Measurements from ENCODE around the gene SPTB.
"Not testable (repeated sequence)": the region's sequence is repeated elsewhere in the genome, so short reads cannot be mapped to it uniquely, and the experiment has no call there.

SPTB gene

DNA sequence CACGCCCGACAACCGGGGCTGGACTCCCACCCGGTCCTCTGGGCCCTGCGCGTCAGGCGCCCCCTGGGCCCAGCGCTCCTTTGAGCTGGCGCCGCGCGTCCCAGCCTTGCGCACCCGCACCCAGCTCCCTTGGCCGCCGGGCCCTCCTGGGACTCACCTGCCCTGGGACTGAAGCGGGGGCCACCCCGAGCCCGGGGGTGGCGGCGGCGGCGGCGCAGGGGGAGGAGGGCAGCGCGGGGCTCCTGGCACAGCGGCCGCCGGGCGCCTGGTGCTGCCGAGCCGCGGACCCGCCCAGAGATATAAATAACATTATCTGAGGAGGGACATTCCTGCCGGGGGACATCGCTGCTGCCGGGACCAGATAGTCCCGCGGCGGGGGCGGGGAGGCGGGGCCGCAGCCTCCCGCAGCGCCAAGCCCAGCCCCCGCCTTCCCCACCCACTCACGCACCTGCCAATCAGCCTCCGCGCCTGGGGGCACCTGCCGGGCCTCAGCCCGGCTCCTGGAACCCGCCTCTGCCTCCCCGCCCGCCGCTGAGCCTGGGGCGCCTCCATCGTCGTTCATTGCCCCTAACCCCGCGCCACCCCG, at the start of gene SPTB:
Gene SPTB, minus strand, starts transcription at position 273 of the 586 bp plus-strand sequence. CDS start 56,813 bp downstream, outside the sequence.
- Mint-ChIP-seq H3K9me3 (no peaks in the 10 kb centered on the region), H3K27me3 (peaks cover 48% of the 10 kb centered on the region), H3K4me1 (no peaks in the 10 kb centered on the region), H3K4me3 (peak within 1 kb of the TSS; percentile 88 to 90), H3K27ac (no peak within 1 kb of the TSS)
- ATAC-seq (peak; percentile 84), DNase-seq (peak; percentile 53 to 63)

DNA sequence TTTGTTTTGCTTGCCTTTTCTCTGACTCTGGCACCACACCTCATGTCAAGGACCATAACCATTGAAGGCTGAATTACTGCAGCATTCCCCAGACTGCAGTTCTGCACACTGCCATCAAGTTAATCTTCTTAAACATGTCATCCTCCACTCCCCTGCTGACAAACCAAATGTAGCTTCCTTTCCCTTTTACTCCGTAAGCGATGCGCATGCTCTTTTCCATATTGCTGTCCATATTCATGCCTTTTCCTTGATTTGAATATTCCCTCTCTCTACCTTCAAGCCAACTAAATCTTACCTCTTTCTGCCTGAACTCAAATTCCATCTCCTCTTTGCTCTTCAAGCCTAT, 49.3 kb upstream of the SPTB start:
- H3K4me1 Mint-ChIP-seq, result peaks cover 17% of the 10 kb centered on the region
- ATAC-seq, result no peak
- H3K27me3 Mint-ChIP-seq, result no peaks in the 10 kb centered on the region
- H3K27ac Mint-ChIP-seq, result no peak overlapping the region
- DNase-seq, result peak in 1 of 2 donors; percentile 14
- no peak overlapping the region for H3K4me3 Mint-ChIP-seq
- no peaks in the 10 kb centered on the region for H3K9me3 Mint-ChIP-seq

DNA sequence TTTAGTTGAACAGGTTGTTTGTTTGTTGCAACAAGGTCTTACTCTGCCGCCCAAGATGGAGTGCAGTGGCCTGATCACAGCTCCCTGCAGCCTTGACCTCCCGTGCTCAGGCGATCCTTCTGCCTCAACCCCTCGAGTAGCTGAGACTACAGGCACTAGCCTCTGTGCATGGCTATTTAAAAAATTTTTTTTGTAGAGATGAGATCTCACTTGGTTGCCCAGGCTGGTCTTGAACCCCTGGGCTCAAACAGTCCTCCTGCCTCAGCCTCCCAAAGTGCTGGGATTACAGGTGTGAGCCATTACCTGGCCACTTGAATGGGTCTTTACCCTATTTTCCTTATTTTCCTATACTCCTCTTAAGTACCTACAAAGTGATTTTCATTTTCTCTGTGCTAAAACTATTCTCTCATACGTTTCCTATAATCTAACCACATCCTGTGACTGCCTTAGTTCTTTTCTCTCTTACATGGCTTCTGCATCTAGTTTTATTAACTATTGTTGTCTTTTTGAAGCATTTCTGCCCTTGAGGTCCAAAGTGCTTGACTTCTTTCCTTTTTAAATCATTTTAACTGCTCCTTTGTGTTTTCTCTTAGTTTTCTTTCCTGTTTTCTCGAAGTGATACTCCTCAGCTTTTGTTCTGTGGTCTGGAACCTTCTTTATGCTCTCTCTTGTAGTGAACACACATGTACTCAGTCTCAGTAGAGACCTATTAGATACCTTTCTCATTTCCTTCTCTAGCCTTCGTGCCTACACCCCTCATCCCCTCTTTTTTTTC, 48.7 kb upstream of the SPTB start:
- peaks cover 20% of the 10 kb centered on the region for H3K4me1 Mint-ChIP-seq
- DNase-seq (no peak), ATAC-seq (peak; percentile 89)
- no peaks in the 10 kb centered on the region for H3K27me3 Mint-ChIP-seq
- H3K4me3 Mint-ChIP-seq, result no peak overlapping the region
- no peak overlapping the region for H3K27ac Mint-ChIP-seq
- no peaks in the 10 kb centered on the region for H3K9me3 Mint-ChIP-seq

DNA sequence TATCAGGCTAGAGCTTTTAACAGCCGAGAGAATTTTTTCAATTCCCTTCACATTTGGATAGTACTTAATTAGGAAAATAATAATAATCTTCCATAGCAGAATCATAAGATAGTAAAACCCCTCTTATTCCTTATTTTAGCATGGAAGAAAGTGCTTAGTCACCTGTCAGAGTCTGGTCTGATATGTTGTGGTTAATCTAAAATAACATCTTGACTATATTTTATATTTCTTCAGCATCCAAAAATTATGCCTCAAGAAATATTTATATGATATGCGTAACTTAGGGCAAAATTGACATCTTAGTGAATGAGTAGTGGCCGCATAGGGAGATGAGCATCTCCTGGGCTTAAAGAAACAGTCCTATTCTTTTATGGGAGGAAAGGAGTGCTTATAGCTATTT, 47.3 kb upstream of the SPTB start:
- Mint-ChIP-seq H3K27ac (peak overlapping the region in 1 of 2 donors; percentile 42), H3K27me3 (no peaks in the 10 kb centered on the region), H3K4me1 (peaks cover 21% of the 10 kb centered on the region), H3K9me3 (no peaks in the 10 kb centered on the region), H3K4me3 (no peak overlapping the region)
- DNase-seq (no peak), ATAC-seq (no peak)

DNA sequence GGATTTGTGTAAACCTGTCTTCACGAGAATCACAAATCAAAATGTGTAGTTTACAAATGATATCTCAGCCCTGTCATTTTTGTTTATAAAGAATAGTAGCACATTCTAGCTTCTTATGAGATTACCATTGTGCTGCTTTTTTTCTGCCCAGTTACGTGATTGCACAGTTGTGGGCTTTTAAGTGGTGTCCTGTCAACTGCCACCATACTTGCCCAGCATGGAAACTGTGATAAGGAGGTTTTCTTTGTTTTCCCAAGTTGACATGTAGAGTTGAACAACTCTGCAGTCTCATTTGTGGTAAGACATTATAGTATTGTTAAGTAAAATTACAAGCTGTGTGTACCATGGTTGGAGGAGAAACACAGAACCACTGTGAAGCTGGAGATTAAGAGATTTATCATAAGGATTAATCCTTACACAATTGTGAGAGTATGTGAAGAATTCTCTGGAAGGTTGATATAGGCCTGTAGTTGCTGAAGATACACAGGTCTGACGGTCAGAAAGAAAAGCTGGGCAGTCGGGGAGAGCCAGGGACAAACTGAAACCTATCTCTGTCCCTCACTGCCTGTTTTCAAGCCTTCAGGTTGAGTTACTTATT, 46.8 kb upstream of the SPTB start:
- Mint-ChIP-seq H3K27me3 (no peaks in the 10 kb centered on the region), H3K4me3 (peak overlapping the region in 1 of 2 donors; percentile 16), H3K27ac (peak overlapping the region in 1 of 2 donors; percentile 44), H3K9me3 (no peaks in the 10 kb centered on the region), H3K4me1 (peaks cover 27% of the 10 kb centered on the region)
- DNase-seq (no peak), ATAC-seq (no peak)

DNA sequence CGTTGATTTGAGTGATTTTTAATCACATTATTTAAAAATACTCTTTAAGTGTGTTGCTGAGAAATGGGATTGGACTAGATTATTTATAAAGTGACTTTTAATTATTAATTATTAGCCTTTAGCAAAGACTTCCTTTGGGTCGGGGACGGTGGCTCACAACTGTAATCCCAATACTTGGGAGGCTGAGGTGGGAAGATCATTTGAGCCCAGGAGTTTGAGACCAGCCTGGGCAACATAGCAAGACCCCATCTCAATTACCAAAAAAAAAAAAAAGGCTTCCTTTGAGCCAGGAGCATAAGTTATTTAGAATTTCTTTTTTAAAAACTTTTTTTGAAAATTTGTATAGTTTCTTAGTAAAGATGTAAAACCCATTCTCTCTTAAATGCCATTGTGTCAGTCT, 43.3 kb upstream of the SPTB start:
- DNase-seq (no peak), ATAC-seq (no peak)
- no peak overlapping the region for H3K4me3 Mint-ChIP-seq
- peaks cover 54% of the 10 kb centered on the region for H3K4me1 Mint-ChIP-seq
- no peaks in the 10 kb centered on the region for H3K27me3 Mint-ChIP-seq
- no peak overlapping the region for H3K27ac Mint-ChIP-seq
- no peaks in the 10 kb centered on the region for H3K9me3 Mint-ChIP-seq

DNA sequence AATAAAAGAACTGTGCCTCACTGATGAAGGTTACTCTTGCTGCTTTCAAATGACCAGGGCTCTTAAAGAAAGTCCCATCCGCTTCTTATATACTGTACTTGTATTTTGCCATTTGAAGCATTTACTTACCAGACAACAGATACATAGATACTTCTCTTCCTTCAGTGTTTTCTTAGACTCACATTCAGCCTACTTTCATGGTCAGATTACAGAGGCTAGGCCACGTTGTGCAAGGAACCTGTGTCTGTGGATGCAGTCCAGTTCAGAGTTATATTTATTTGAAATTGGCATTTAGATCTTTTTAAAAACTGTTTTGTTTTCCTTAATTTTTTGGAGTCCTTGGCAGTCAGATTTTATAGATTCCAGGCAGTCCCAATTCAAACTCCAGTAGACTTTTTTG, 40.8 kb upstream of the SPTB start:
- Mint-ChIP-seq H3K9me3 (no peaks in the 10 kb centered on the region), H3K4me1 (peaks cover 69% of the 10 kb centered on the region), H3K27me3 (no peaks in the 10 kb centered on the region), H3K4me3 (no peak overlapping the region), H3K27ac (no peak overlapping the region)
- no peak for DNase-seq
- ATAC-seq, result no peak

- ATAC-seq, result no peak
- no peaks in the 10 kb centered on the region for H3K9me3 Mint-ChIP-seq
- DNase-seq, result no peak
- H3K27ac Mint-ChIP-seq, result no peak overlapping the region
- H3K4me3 Mint-ChIP-seq, result no peak overlapping the region
- H3K27me3 Mint-ChIP-seq, result no peaks in the 10 kb centered on the region
- H3K4me1 Mint-ChIP-seq, result peaks cover 74% of the 10 kb centered on the region
Measured at GRCh38 chr14:64919618-64920017, 39.9 kb upstream of the SPTB start.

DNA sequence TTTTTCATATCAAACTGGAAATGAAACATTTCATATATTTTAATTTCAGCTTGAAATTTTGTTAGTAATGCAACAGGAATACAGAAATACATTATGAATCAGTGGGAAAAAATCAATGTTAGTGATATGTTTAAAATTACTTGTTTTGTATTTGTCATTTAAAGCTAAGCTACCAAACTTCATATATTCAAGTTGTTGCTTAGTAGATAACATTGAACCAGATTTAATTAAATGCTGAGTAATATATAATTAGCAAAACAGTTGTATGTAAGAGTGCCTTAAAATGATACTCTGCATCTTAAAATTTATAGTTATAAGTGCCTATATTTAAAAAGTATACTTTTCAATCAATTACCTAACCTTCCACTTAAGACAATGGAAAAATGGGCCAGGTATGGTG, 39.5 kb upstream of the SPTB start:
- DNase-seq (no peak), ATAC-seq (no peak)
- H3K27me3 Mint-ChIP-seq, result no peaks in the 10 kb centered on the region
- H3K27ac Mint-ChIP-seq, result no peak overlapping the region
- H3K9me3 Mint-ChIP-seq, result no peaks in the 10 kb centered on the region
- no peak overlapping the region for H3K4me3 Mint-ChIP-seq
- peaks cover 73% of the 10 kb centered on the region for H3K4me1 Mint-ChIP-seq

GRCh38 chr14:64918216-64918615, 38.5 kb upstream of the SPTB start:
- no peak overlapping the region for H3K4me3 Mint-ChIP-seq
- ATAC-seq, result no peak

DNA sequence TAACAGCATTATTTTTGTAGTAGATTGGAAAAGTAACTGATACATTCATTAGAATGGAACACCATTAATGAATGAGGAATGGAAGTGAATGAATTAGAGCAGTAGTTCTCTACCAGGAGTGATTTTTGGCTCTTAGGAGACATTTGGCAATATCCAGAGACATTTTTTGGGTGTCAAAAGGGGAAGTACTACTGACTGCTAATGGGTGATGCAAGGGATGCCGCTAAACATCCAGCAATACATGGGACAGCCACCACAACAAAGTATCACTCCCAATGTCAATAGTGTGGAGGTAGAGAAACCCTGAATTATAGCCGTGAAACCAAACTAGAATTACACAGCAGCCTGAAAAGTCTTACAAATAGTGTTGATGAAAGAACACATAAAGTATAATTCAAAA, 36.1 kb upstream of the SPTB start:
- H3K27ac Mint-ChIP-seq, result peak overlapping the region in 1 of 2 donors; percentile 98
- peak overlapping the region; percentile 86 to 95 for H3K4me3 Mint-ChIP-seq
- no peaks in the 10 kb centered on the region for H3K9me3 Mint-ChIP-seq
- peaks cover 70% of the 10 kb centered on the region for H3K4me1 Mint-ChIP-seq
- ATAC-seq (no peak), DNase-seq (no peak)
- no peaks in the 10 kb centered on the region for H3K27me3 Mint-ChIP-seq

More at GRCh38 chr14:64918216-64918615, 38.5 kb upstream of the SPTB start:
- Mint-ChIP-seq H3K27me3 (no peaks in the 10 kb centered on the region), H3K9me3 (no peaks in the 10 kb centered on the region), H3K27ac (peak overlapping the region in 1 of 2 donors; percentile 82), H3K4me1 (peaks cover 73% of the 10 kb centered on the region)
- DNase-seq, result no peak

DNA sequence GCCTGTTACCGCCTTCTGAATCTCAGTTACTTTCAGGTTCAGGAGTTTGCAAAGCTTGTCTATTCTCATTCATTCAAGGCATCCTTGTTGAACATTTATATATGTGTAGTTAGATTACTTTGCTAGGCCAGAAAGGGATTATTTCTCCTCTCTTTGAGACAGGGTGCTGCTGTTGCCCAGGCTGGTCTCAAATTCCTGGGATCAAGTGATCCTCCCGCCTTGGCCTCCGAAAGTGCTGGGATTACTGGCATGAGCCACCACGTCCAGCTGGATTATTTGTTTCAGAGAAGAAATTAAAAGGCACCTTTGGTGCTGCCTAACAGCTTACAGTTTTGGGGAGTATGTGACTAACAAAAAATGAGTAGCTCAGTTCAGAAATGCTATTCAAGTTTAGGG, 35.3 kb upstream of the SPTB start:
- H3K9me3 Mint-ChIP-seq, result no peaks in the 10 kb centered on the region
- peak overlapping the region; percentile 98 to 99 for H3K27ac Mint-ChIP-seq
- H3K27me3 Mint-ChIP-seq, result no peaks in the 10 kb centered on the region
- ATAC-seq (no peak), DNase-seq (no peak)
- peak overlapping the region; percentile 86 to 95 for H3K4me3 Mint-ChIP-seq
- peaks cover 62% of the 10 kb centered on the region for H3K4me1 Mint-ChIP-seq

DNA sequence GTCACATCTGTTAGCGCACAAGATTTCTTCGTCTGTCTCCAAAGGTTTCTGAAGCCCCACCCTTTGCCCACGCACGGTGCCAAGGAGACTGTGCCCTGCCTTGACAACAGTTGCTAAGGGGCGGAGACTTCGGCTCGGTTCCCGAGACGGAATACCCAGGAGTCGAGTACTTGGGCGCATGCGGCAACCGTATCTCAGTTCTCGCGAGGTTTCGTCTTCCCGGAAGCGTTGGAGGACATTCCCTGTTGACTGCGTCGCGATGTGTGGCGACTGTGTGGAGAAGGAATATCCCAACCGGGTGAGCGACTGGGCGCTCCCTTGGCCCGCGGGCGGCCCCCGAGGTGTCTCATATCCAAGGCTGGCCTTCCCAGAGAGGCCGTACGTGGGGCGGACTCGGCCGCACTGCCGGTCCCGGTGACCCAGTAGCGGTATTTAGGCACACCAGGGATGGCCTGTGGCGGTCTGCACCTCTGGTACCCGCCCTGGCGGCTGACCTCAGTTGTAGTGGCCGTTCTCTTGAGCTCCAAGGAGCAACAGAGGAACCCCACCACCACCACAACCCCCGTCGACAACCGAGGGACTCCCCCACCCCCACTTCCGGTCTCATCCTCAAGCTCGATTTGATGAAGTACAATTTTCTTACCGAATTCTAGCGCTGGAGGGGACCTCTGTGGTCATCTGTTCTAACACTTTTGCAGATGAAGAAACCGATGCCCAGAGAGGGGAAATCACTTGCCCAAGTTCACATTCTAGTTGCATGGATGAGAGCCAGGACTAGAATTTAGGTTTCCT, 34.7 kb upstream of the SPTB start, which contains the start of gene CHURC1:
Gene CHURC1, plus strand, starts transcription at position 219 of the 792 bp plus-strand sequence. Its CDS starts 41 bp downstream, at position 260.
- H3K27ac Mint-ChIP-seq, result peak within 1 kb of the TSS; percentile 98 to 99
- ATAC-seq, result peak; percentile 94
- no peaks in the 10 kb centered on the region for H3K9me3 Mint-ChIP-seq
- peak within 1 kb of the TSS; percentile 86 to 95 for H3K4me3 Mint-ChIP-seq
- H3K27me3 Mint-ChIP-seq, result no peaks in the 10 kb centered on the region
- peak; percentile 88 to 95 for DNase-seq
- peaks cover 56% of the 10 kb centered on the region for H3K4me1 Mint-ChIP-seq

DNA sequence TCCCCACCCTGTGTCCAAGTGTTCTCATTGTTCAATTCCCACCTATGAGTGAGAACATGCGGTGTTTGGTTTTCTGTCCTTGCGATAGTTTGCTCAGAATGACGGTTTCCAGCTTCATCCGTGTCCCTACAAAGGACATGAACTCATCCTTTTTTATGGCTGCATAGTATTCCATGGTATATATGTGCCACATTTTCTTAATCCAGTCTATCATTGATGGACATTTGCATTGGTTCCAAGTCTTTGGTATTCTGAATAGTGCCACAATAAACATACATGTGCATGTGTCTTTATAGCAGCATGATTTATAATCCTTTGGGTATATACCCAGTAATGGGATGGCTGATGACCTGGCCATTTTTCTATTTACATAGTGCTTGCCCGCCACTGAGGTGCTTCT, 33.8 kb upstream of the SPTB start:
- Mint-ChIP-seq H3K4me3 (peak overlapping the region in 1 of 2 donors; percentile 86), H3K27ac (peak overlapping the region in 1 of 2 donors; percentile 98), H3K4me1 (peaks cover 50% of the 10 kb centered on the region)
- DNase-seq, H3K27me3 Mint-ChIP-seq, H3K9me3 Mint-ChIP-seq, ATAC-seq: not testable (repeated sequence)

GRCh38 chr14:64912261-64912660, 32.6 kb upstream of the SPTB start:
- ATAC-seq (no peak), DNase-seq (no peak)
- Mint-ChIP-seq H3K4me3 (no peak overlapping the region), H3K9me3 (no peaks in the 10 kb centered on the region), H3K27me3 (no peaks in the 10 kb centered on the region), H3K27ac (no peak overlapping the region), H3K4me1 (peaks cover 37% of the 10 kb centered on the region)
